MCF 10A (cell line): ENCODE data around the gene ELOVL5. TPM values are rescaled to one million over a fixed set of nuclear protein-coding genes. Genes with fewer than 3 reads are reported as not detected.
A peak's percentile ranks its signal among the peaks of the same experiment; 100 is the strongest.

Source experiments
- BruUV-seq: library from RNA; stranded (reverse); fragments of 400-500 nt; replicated peaks from 2 replicates; lab custom pipeline; 2021; lab: Mats Ljungman, UMichigan
- CTCF ChIA-PET: fragments of 300-600 bp; sonication (Branson Sonifier 250); formaldehyde crosslinking; extraction: SDS; loops from one replicate; lab custom pipeline; 2021; ENCODE audit warnings: antibody characterized with exemption, inconsistent platforms; lab: Yijun Ruan, JAX
- POLR2A ChIA-PET: fragments of 300-600, 350-650 bp; sonication (Branson Sonifier 250); formaldehyde crosslinking; extraction: SDS; loops from one replicate; lab custom pipeline; 2020; ENCODE audit warnings: antibody characterized with exemption, inconsistent platforms; lab: Yijun Ruan, JAX
- DNase-seq: peaks from one replicate; pipeline ENCODE4 v3.0.0-alpha.2; 2018; ENCODE audit not compliant: unreplicated experiment
- H3K27ac Mint-ChIP-seq: one replicate; pipeline ENCODE4 v1.8.0; 2022; ENCODE audit warnings: mild to moderate bottlenecking, low read depth, mixed read lengths; ENCODE audit not compliant: unreplicated experiment
- H3K27me3 Mint-ChIP-seq: one replicate; pipeline ENCODE4 v1.8.0; 2022; ENCODE audit warnings: mixed read lengths; ENCODE audit not compliant: insufficient read depth, unreplicated experiment
- H3K36me3 Mint-ChIP-seq: one replicate; pipeline ENCODE4 v1.8.0; 2022; ENCODE audit warnings: mild to moderate bottlenecking, moderate library complexity, mixed read lengths; ENCODE audit not compliant: insufficient read depth, unreplicated experiment
- H3K4me1 Mint-ChIP-seq: one replicate; pipeline ENCODE4 v1.8.0; 2022; ENCODE audit warnings: mixed read lengths; ENCODE audit not compliant: insufficient read depth, unreplicated experiment
- H3K4me3 Mint-ChIP-seq: one replicate; pipeline ENCODE4 v1.8.0; 2022; ENCODE audit warnings: mild to moderate bottlenecking, moderate library complexity, mixed read lengths; ENCODE audit not compliant: unreplicated experiment
- H3K9me3 Mint-ChIP-seq: one replicate; pipeline ENCODE4 v1.8.0; 2022; ENCODE audit warnings: mixed read lengths; ENCODE audit not compliant: unreplicated experiment
- CTCF ChIP-seq: fragments of 200-600 bp; IDR thresholded peaks from one replicate; pipeline ENCODE4 v1.8.0; 2022; ENCODE audit warnings: antibody characterized with exemption, mild to moderate bottlenecking; ENCODE audit not compliant: unreplicated experiment
- intact Hi-C: fragments of 100-400 bp; cut with micrococcal nuclease; formaldehyde crosslinking; loops from 2 replicates; pipeline ENCODE4 v1.14.1; 2022
- total RNA-seq: library from RNA; stranded (reverse); gene quantifications from 2 replicates; pipeline ENCODE4 v1.2.3, GENCODE V29; 2022

Gene ELOVL5
- total RNA-seq, 1 experiment from 2014 or later: 58.3 TPM

DNA sequence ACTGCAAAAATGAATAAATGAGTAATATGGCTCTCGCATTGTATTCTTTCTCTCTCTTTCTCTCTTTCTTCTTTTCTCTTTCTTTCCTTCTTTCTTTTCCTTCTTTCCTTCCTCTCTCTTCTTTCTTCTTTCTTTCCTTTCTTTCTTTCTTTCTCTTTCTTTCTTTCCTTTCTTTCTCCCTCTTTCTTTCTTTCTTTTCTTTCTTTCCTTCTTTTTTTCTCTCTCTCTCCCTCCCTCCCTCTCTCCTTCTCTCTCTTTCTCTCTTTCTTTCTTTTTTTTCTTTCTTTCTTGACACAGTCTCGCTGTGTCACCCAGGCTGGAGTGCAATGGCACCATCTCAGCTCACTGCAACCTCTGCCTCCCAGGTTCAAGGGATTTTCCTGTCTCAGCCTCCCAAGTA lies 20.3 kb upstream of the ELOVL5 start:
- ChIA-PET CTCF (interaction anchor here (0.5 kb wide), 1 partner anchor 9 kb away, joined by 3 read pairs; no protein-coding TSS in a partner anchor), POLR2A (interaction anchor here (1.0 to 1.1 kb wide), 2 partner anchors 10 to 66 kb away, joined by 3 read pairs; no protein-coding TSS in a partner anchor)
- TF ChIP-seq CTCF: no peak
- Mint-ChIP-seq H3K4me1 (no peaks in the 10 kb centered on the region), H3K9me3 (no peaks in the 10 kb centered on the region), H3K36me3 (no peaks in the 10 kb centered on the region), H3K27me3 (no peaks in the 10 kb centered on the region), H3K4me3 (no peak overlapping the region), H3K27ac (no peak overlapping the region)
- no peak for DNase-seq
- no TSS peak for BruUV-seq
- intact Hi-C loops: no loop called here

- ChIA-PET POLR2A (interaction anchor here (0.9 kb wide), 1 partner anchor 43 kb away, joined by 3 read pairs; no protein-coding TSS in a partner anchor), CTCF (interaction anchor here (0.6 to 0.7 kb wide), 4 partner anchors 10 to 249 kb away, joined by 3 read pairs; no protein-coding TSS in a partner anchor)
- intact Hi-C loops: no loop called here
- TF ChIP-seq CTCF: no peak
- Mint-ChIP-seq H3K9me3 (no peaks in the 10 kb centered on the region), H3K27ac (no peak overlapping the region), H3K36me3 (no peaks in the 10 kb centered on the region), H3K4me1 (peaks cover 9% of the 10 kb centered on the region), H3K27me3 (no peaks in the 10 kb centered on the region), H3K4me3 (no peak overlapping the region)
- no TSS peak for BruUV-seq
- DNase-seq: no peak
Measured at GRCh38 chr6:53366128-53366641, 17.4 kb upstream of the ELOVL5 start.

- no peaks in the 10 kb centered on the region for H3K9me3 Mint-ChIP-seq
- intact Hi-C loops: no loop called here
- POLR2A ChIA-PET: interaction anchor here (1.6 kb wide), 1 partner anchor 48 kb away, joined by 4 read pairs; no protein-coding TSS in a partner anchor
- no peaks in the 10 kb centered on the region for H3K27me3 Mint-ChIP-seq
- no peak overlapping the region for H3K27ac Mint-ChIP-seq
- no TSS peak for BruUV-seq
- peaks cover 28% of the 10 kb centered on the region for H3K4me1 Mint-ChIP-seq
- no peak for TF ChIP-seq CTCF
- no peak for DNase-seq
- no peaks in the 10 kb centered on the region for H3K36me3 Mint-ChIP-seq
- H3K4me3 Mint-ChIP-seq: no peak overlapping the region
- CTCF ChIA-PET: interaction anchor here (1.2 kb wide), 1 partner anchor 191 kb away, joined by 4 read pairs; no protein-coding TSS in a partner anchor
Measured at GRCh38 chr6:53363341-53364079, 14.8 kb upstream of the ELOVL5 start.

DNA sequence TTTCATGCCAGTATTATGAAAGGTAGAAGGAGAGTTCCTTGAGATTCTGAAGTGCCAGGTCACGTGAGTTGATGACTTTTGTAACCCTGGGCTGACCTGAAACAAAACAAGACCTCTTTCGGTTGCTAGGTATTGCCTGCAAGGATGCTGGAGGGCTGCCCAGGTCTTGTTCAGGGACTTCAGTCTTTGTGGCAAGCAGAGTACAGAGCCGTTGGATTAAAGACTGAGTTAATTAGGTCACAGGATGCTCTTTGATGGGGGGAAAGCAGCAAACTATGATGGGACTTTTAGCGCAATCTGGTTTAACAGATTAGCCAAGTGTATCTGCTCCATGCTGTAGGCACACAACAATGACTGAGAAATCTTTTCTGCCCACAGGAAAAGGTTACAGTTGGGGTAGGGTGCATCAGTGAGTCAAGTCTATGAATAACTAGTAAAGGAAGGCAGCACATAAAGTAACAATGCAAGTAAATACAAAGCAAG lies 12.8 kb upstream of the ELOVL5 start:
- no peak for TF ChIP-seq CTCF
- BruUV-seq: no TSS peak
- Mint-ChIP-seq H3K27ac (peak overlapping the region; percentile 88), H3K36me3 (no peaks in the 10 kb centered on the region), H3K9me3 (no peaks in the 10 kb centered on the region), H3K4me1 (peaks cover 34% of the 10 kb centered on the region), H3K4me3 (no peak overlapping the region), H3K27me3 (no peaks in the 10 kb centered on the region)
- ChIA-PET CTCF (interaction anchor here (0.6 to 1.0 kb wide), 3 partner anchors 35 to 786 kb away, joined by 3 to 4 read pairs (median 3); no protein-coding TSS in a partner anchor), POLR2A (interaction anchor here (0.7 to 0.8 kb wide), 2 partner anchors 78 to 105 kb away, joined by 3 read pairs; no protein-coding TSS in a partner anchor)
- intact Hi-C loops: no loop called here
- peak; percentile 53 for DNase-seq
